ENCODE data around the gene HAT1. TPM values are rescaled to one million over a fixed set of nuclear protein-coding genes. Genes with fewer than 3 reads are reported as not detected.

Gene HAT1
- total RNA-seq, 1 donor, result 31.1 TPM

- no peak overlapping the region for H2AFZ ChIP-seq (ENCODE audit: low read length)
- no peak overlapping the region for H3K27ac ChIP-seq (ENCODE audit: low read depth, low read length)
- H3K9me3 ChIP-seq (ENCODE audit: low read depth, low read length), result no peaks in the 10 kb centered on the region
- no peak overlapping the region for H3K4me2 ChIP-seq (ENCODE audit: insufficient read depth, low read length)
- H3K36me3 ChIP-seq (ENCODE audit: insufficient read depth, low read length), result no peaks in the 10 kb centered on the region
- peaks cover 22% of the 10 kb centered on the region for H3K79me2 ChIP-seq (ENCODE audit: insufficient read depth, low read length)
- H4K20me1 ChIP-seq (ENCODE audit: insufficient read depth, low read length), result no peaks in the 10 kb centered on the region
- no peaks in the 10 kb centered on the region for H3K27me3 ChIP-seq (ENCODE audit: insufficient read depth, low read length)
- no peak for DNase-seq (ENCODE audit: insufficient read length, low spot score, missing footprints)
- H3K4me3 ChIP-seq (ENCODE audit: insufficient read depth, low read length), result no peak overlapping the region
- peaks cover 25% of the 10 kb centered on the region for H3K4me1 ChIP-seq (ENCODE audit: insufficient read depth, low read length)
- TF ChIP-seq CTCF (IDR thresholded peaks at IDR 0.05; ENCODE audit: extremely low read depth, low read depth, low read length), result no peak
Measured at GRCh38 chr2:171960570-171960969, 38.3 kb downstream of the HAT1 start.

- H3K27ac ChIP-seq (ENCODE audit: low read depth, low read length), result no peak overlapping the region
- H3K27me3 ChIP-seq (ENCODE audit: insufficient read depth, low read length), result no peaks in the 10 kb centered on the region
- H3K9me3 ChIP-seq (ENCODE audit: low read depth, low read length), result no peaks in the 10 kb centered on the region
- H3K4me2 ChIP-seq (ENCODE audit: insufficient read depth, low read length), result no peak overlapping the region
- peaks cover 20% of the 10 kb centered on the region for H3K79me2 ChIP-seq (ENCODE audit: insufficient read depth, low read length)
- H4K20me1 ChIP-seq (ENCODE audit: insufficient read depth, low read length), result no peaks in the 10 kb centered on the region
- no peak overlapping the region for H2AFZ ChIP-seq (ENCODE audit: low read length)
- no peak for DNase-seq (ENCODE audit: insufficient read length, low spot score, missing footprints)
- H3K4me1 ChIP-seq (ENCODE audit: insufficient read depth, low read length), result peaks cover 21% of the 10 kb centered on the region
- no peak overlapping the region for H3K4me3 ChIP-seq (ENCODE audit: insufficient read depth, low read length)
- peaks cover 7% of the 10 kb centered on the region for H3K36me3 ChIP-seq (ENCODE audit: insufficient read depth, low read length)
- TF ChIP-seq CTCF (IDR thresholded peaks at IDR 0.05; ENCODE audit: extremely low read depth, low read depth, low read length), result no peak
Measured at GRCh38 chr2:171963198-171963597, 40.9 kb downstream of the HAT1 start.

DNA sequence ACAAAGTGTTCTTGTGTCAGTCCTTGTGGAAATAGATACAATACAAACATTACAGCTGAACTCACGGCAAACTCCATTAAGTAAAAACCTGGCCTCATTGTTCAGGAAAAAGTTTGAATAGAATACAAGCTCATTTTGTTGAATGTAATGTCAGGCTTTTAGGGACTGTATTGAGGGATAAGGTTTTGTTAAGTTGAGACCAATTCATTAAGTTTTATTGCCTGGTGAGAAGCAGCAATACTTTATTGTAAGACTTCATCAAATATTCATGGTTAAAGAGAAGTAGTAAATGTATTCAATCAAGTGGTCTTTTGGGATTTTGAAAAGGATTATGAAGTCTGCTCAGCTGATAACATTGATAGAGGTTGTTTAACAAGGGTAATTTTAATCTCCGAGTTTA lies 42.0 kb downstream of the HAT1 start:
- peaks cover 20% of the 10 kb centered on the region for H3K79me2 ChIP-seq (ENCODE audit: insufficient read depth, low read length)
- H3K4me1 ChIP-seq (ENCODE audit: insufficient read depth, low read length), result peaks cover 13% of the 10 kb centered on the region
- no peak for DNase-seq (ENCODE audit: insufficient read length, low spot score, missing footprints)
- no peaks in the 10 kb centered on the region for H4K20me1 ChIP-seq (ENCODE audit: insufficient read depth, low read length)
- TF ChIP-seq CTCF (IDR thresholded peaks at IDR 0.05; ENCODE audit: extremely low read depth, low read depth, low read length), result no peak
- H3K4me3 ChIP-seq (ENCODE audit: insufficient read depth, low read length), result no peak overlapping the region
- H3K9me3 ChIP-seq (ENCODE audit: low read depth, low read length), result no peaks in the 10 kb centered on the region
- H3K27ac ChIP-seq (ENCODE audit: low read depth, low read length), result no peak overlapping the region
- H3K27me3 ChIP-seq (ENCODE audit: insufficient read depth, low read length), result no peaks in the 10 kb centered on the region
- H3K4me2 ChIP-seq (ENCODE audit: insufficient read depth, low read length), result no peak overlapping the region
- peaks cover 7% of the 10 kb centered on the region for H3K36me3 ChIP-seq (ENCODE audit: insufficient read depth, low read length)
- H2AFZ ChIP-seq (ENCODE audit: low read length), result no peak overlapping the region

- Histone ChIP-seq H3K4me1 (ENCODE audit: insufficient read depth, low read length) (peaks cover 5% of the 10 kb centered on the region), H3K9me3 (ENCODE audit: low read depth, low read length) (no peaks in the 10 kb centered on the region), H3K27ac (ENCODE audit: low read depth, low read length) (no peak overlapping the region), H2AFZ (ENCODE audit: low read length) (no peak overlapping the region), H3K79me2 (ENCODE audit: insufficient read depth, low read length) (peaks cover 13% of the 10 kb centered on the region), H3K4me2 (ENCODE audit: insufficient read depth, low read length) (no peak overlapping the region), H3K27me3 (ENCODE audit: insufficient read depth, low read length) (no peaks in the 10 kb centered on the region), H3K4me3 (ENCODE audit: insufficient read depth, low read length) (no peak overlapping the region), H3K36me3 (ENCODE audit: insufficient read depth, low read length) (peaks cover 7% of the 10 kb centered on the region), H4K20me1 (ENCODE audit: insufficient read depth, low read length) (no peaks in the 10 kb centered on the region)
- no peak for TF ChIP-seq CTCF (IDR thresholded peaks at IDR 0.05; ENCODE audit: extremely low read depth, low read depth, low read length)
- DNase-seq (ENCODE audit: insufficient read length, low spot score, missing footprints), result no peak
Measured at GRCh38 chr2:171965238-171965637, 43.0 kb downstream of the HAT1 start.
